ENCODE results near the gene CDH23. TPM values are rescaled to one million over a fixed set of nuclear protein-coding genes. Genes with fewer than 3 reads are reported as not detected.

CDH23 gene
- total and polyA plus RNA-seq, 2 of the 8 experiments (the other 6 are each of a cell fraction or from before 2014, with no cell fraction given), result 1.9 to 4.9 TPM

DNA sequence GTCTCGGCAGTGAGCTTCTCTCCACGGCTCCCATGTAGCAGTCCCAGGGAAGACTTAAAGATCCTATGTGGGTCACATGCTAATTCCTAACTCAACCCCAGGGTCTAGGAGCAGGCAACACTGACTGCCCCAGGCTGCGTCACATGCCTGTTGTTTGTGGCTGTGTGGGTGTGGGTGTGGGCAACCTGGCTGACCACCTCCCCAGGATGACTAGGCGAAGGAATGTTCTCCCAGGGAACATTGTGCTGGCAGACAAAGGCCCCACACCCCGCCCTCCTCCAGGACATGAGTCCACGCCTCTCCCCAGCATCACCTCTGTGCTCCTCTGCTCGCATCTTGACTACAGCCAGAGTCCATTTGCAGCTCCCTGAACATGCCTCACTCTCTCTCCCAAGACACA, 47.3 kb upstream of the CDH23 start:
- no peak overlapping the region for H3K27ac ChIP-seq (ENCODE audit: low read depth, low read length)
- 94% methylated on average over 7 of the region's 7 CpGs; no CpG with 5 or more reads in 1 of the 2 experiments for WGBS, 2 experiments (ENCODE audit: extremely low coverage in 1 of 2, insufficient coverage in 1 of 2, insufficient read length in 1 of 2, insufficient replicate concordance in 2 of 2, low coverage in 1 of 2, low lambda C conversion rate in 2 of 2, missing lambda C conversion rate in 1 of 2)
- no peaks in the 10 kb centered on the region for H3K79me2 ChIP-seq (ENCODE audit: control insufficient read depth in 1 of 2, insufficient read depth in 2 of 2, low read length in 2 of 2)
- no peak overlapping the region for H3K4me2 ChIP-seq (ENCODE audit: insufficient read depth in 1 of 2, low read depth in 2 of 2, low read length in 2 of 2)
- H3K4me1 ChIP-seq (replicated peaks in 1 of 4; ENCODE audit: control insufficient read depth in 3 of 4, insufficient read depth in 4 of 4, low read length in 3 of 4), result peaks cover 8 to 32% (median 19%) of the 10 kb centered on the region in 4 experiments
- H3K18ac ChIP-seq (ENCODE audit: extremely low read depth, low read length), result no peak overlapping the region
- H4K8ac ChIP-seq (ENCODE audit: extremely low read depth, insufficient read depth, low read length), result peak overlapping the region; percentile 35; the same call in 1 of the 2 replicates
- H3K36me3 ChIP-seq (ENCODE audit: control insufficient read depth in 2 of 4, insufficient read depth in 4 of 4, low read length in 3 of 4), result peaks cover 0 to 3% (median 0%) of the 10 kb centered on the region in 4 experiments; a peak in 1 of 8 replicates
- POLR2A ChIA-PET (ENCODE audit: partially characterized antibody), result interaction anchor here (0.5 to 1.7 kb wide), 3 partner anchors 13 to 30 kb away, joined by 3 to 4 read pairs (median 3); no protein-coding TSS in a partner anchor
- FAIRE-seq (no peak), DNase-seq (ENCODE audit: low read depth in 1 of 2, low spot score in 2 of 2) (no peak)
- CTCF ChIA-PET (ENCODE audit: partially characterized antibody), result interaction anchor here (0.7 to 7.4 kb wide), 10 partner anchors 12 to 359 kb away, joined by 3 to 52 read pairs (median 4); partner anchors contain the start of gene SLC29A3
- H3K23ac ChIP-seq (ENCODE audit: insufficient read length), result no peak overlapping the region
- peaks cover 0 to under 1% of the 10 kb centered on the region in 2 experiments for H4K20me1 ChIP-seq (replicated peaks in 1 of 2; ENCODE audit: control insufficient read depth in 1 of 2, insufficient read depth in 2 of 2, low read length in 2 of 2)
- H3K9ac ChIP-seq (replicated peaks in 1 of 4; ENCODE audit: extremely low read depth in 1 of 4, low read depth in 3 of 4, low read length in 3 of 4), result no peak overlapping the region
- H3K23me2 ChIP-seq (ENCODE audit: low read depth, low read length), result no peaks in the 10 kb centered on the region
- no peak overlapping the region for H4K5ac ChIP-seq (ENCODE audit: insufficient read length, low read depth, low read length)
- no peak overlapping the region for H2AFZ ChIP-seq (ENCODE audit: low read length)
- H3K56ac ChIP-seq (replicated peaks; ENCODE audit: insufficient read length, low read depth, low read length), result no peak overlapping the region
- no peak overlapping the region for H2BK5ac ChIP-seq (ENCODE audit: low read depth, low read length)
- 0 out of 2 replicates have a peak overlapping the region, but pooled peaks have one; percentile 2 for H2BK15ac ChIP-seq (ENCODE audit: low read length)
- no peaks in the 10 kb centered on the region for H3K27me3 ChIP-seq (replicated peaks in 1 of 4; ENCODE audit: control insufficient read depth in 3 of 4, extremely low read depth in 1 of 4, insufficient read depth in 3 of 4, low read length in 3 of 4)
- H2BK20ac ChIP-seq (ENCODE audit: low read length), result peak overlapping the region; percentile 43; the same call in 1 of the 2 replicates
- H3K9me3 ChIP-seq (ENCODE audit: insufficient read depth in 2 of 2, low read depth in 1 of 2, low read length in 1 of 2), result no peaks in the 10 kb centered on the region
- peak overlapping the region; percentile 2; the same call in 1 of the 2 replicates for H2AK5ac ChIP-seq (ENCODE audit: low read depth, low read length)
- no peak overlapping the region for H3K4ac ChIP-seq (replicated peaks; ENCODE audit: insufficient read length, low read depth, low read length)
- no peak overlapping the region for H2BK12ac ChIP-seq (ENCODE audit: low read depth, low read length)
- no peak overlapping the region for H4K91ac ChIP-seq (replicated peaks; ENCODE audit: insufficient read length, low read length)
- H3K4me3 ChIP-seq (ENCODE audit: extremely low read depth in 1 of 4, insufficient read depth in 2 of 4, low read depth in 3 of 4, low read length in 4 of 4), result no peak overlapping the region
- H2BK120ac ChIP-seq (replicated peaks; ENCODE audit: low read depth, low read length), result no peak overlapping the region
- H3K79me1 ChIP-seq (ENCODE audit: low read depth, low read length), result no peaks in the 10 kb centered on the region
- no peak overlapping the region for H3K14ac ChIP-seq (ENCODE audit: insufficient read length)
- TF ChIP-seq POU5F1 (IDR thresholded peaks at IDR 0.05; ENCODE audit: low read depth, low read length), result no peak
- TF ChIP-seq, protein P1, sequence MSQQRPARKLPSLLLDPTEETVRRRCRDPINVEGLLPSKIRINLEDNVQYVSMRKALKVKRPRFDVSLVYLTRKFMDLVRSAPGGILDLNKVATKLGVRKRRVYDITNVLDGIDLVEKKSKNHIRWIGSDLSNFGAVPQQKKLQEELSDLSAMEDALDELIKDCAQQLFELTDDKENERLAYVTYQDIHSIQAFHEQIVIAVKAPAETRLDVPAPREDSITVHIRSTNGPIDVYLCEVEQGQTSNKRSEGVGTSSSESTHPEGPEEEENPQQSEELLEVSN (IDR thresholded peaks at IDR 0.05), result no peak
- TF ChIP-seq BRCA1 (IDR thresholded peaks at IDR 0.05; ENCODE audit: low read depth, low read length), result no peak
- no peak for TF ChIP-seq EZH2 (IDR thresholded peaks at IDR 0.05; ENCODE audit: low read depth, low read length, severe bottlenecking)
- no peak for TF ChIP-seq JUND (IDR thresholded peaks at IDR 0.05; ENCODE audit: low read length)
- TF ChIP-seq SIN3A (conservative IDR thresholded peaks at IDR 0.05 in 1 of 2, IDR thresholded peaks at IDR 0.05 in 1 of 2; ENCODE audit: low read depth in 1 of 2, low read length in 2 of 2), result no peak
- no peak for TF ChIP-seq HDAC2 (IDR thresholded peaks at IDR 0.05; ENCODE audit: borderline replicate concordance in 1 of 2, low read depth in 2 of 2, low read length in 2 of 2)
- TF ChIP-seq, protein P2, sequence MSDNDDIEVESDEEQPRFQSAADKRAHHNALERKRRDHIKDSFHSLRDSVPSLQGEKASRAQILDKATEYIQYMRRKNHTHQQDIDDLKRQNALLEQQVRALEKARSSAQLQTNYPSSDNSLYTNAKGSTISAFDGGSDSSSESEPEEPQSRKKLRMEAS (IDR thresholded peaks at IDR 0.05), result no peak
- TF ChIP-seq ASH2L (IDR thresholded peaks at IDR 0.05; ENCODE audit: low read length), result no peak
- TF ChIP-seq, protein P3, sequence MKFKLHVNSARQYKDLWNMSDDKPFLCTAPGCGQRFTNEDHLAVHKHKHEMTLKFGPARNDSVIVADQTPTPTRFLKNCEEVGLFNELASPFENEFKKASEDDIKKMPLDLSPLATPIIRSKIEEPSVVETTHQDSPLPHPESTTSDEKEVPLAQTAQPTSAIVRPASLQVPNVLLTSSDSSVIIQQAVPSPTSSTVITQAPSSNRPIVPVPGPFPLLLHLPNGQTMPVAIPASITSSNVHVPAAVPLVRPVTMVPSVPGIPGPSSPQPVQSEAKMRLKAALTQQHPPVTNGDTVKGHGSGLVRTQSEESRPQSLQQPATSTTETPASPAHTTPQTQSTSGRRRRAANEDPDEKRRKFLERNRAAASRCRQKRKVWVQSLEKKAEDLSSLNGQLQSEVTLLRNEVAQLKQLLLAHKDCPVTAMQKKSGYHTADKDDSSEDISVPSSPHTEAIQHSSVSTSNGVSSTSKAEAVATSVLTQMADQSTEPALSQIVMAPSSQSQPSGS (IDR thresholded peaks at IDR 0.05; ENCODE audit: low read length), result no peak
